Activated CD8-positive, alpha-beta T cell treated with anti-CD3 and anti-CD28 coated beads, Interleukin-2, amount 10 ng/mL, durations not matched to agents 7 days and 5 days (primary cell): ENCODE results near the gene TEX28. TPM values are rescaled to one million over a fixed set of nuclear protein-coding genes. Genes with fewer than 3 reads are reported as not detected.
"Not testable (repeated sequence)": the region's sequence is repeated elsewhere in the genome, so short reads cannot be mapped to it uniquely, and the experiment has no call there.

Experiments used
- ATAC-seq: fragments of 150-1000 bp; cut with Tn5 transposase; one replicate; pipeline ENCODE4 v1.10.0; 2021; ENCODE audit warnings: moderate library complexity
- CTCF ChIA-PET: fragments of 350-600 bp; sonication (Branson Sonifier 250); formaldehyde crosslinking; loops from one replicate; lab custom pipeline; 2021; ENCODE audit warnings: antibody characterized with exemption; lab: Charles Lee
- POLR2A ChIA-PET: fragments of 350-600 bp; sonication (Branson Sonifier 250); formaldehyde crosslinking; loops from one replicate; lab custom pipeline; 2021; ENCODE audit warnings: antibody characterized with exemption; lab: Charles Lee
- DNase-seq: peaks from one replicate; pipeline ENCODE4 v3.0.0-alpha.2; 2020
- H3K27ac Mint-ChIP-seq: one replicate; pipeline ENCODE4 v1.8.0; 2021; ENCODE audit warnings: mild to moderate bottlenecking, mixed read lengths
- H3K27me3 Mint-ChIP-seq: one replicate; pipeline ENCODE4 v1.8.0; 2021; ENCODE audit warnings: low read depth, mixed read lengths
- H3K36me3 Mint-ChIP-seq: one replicate; pipeline ENCODE4 v1.8.0; 2021; ENCODE audit warnings: low read depth, mixed read lengths
- H3K4me1 Mint-ChIP-seq: one replicate; pipeline ENCODE4 v1.8.0; 2021; ENCODE audit warnings: low read depth, mixed read lengths
- H3K4me3 Mint-ChIP-seq: one replicate; pipeline ENCODE4 v1.8.0; 2021; ENCODE audit warnings: mild to moderate bottlenecking, mixed read lengths
- H3K9me3 Mint-ChIP-seq: one replicate; pipeline ENCODE4 v1.8.0; 2022; ENCODE audit warnings: mixed read lengths; ENCODE audit not compliant: insufficient read depth
- total RNA-seq, 2 experiments: library from RNA; stranded (reverse); gene quantifications; one replicate each; pipeline ENCODE4 v1.2.3, GENCODE V29; 2021

TEX28 gene
- total RNA-seq, 2 experiments from 2014 or later, result not detected

GRCh38 chrX:154286406-154286805 is 8.5 kb downstream of the TEX28 start:
- DNase-seq, H3K36me3 Mint-ChIP-seq, H3K27ac Mint-ChIP-seq, ATAC-seq, CTCF ChIA-PET, H3K9me3 Mint-ChIP-seq, POLR2A ChIA-PET, H3K4me3 Mint-ChIP-seq, H3K27me3 Mint-ChIP-seq, H3K4me1 Mint-ChIP-seq: not testable (repeated sequence)

- peak; percentile 98 for ATAC-seq
- CTCF ChIA-PET, H3K9me3 Mint-ChIP-seq, POLR2A ChIA-PET, H3K4me1 Mint-ChIP-seq, H3K27ac Mint-ChIP-seq, H3K4me3 Mint-ChIP-seq, H3K27me3 Mint-ChIP-seq, DNase-seq, H3K36me3 Mint-ChIP-seq: not testable (repeated sequence)
These were observed 10.2 kb downstream of the TEX28 start for GRCh38 chrX:154284489-154285338.

DNA sequence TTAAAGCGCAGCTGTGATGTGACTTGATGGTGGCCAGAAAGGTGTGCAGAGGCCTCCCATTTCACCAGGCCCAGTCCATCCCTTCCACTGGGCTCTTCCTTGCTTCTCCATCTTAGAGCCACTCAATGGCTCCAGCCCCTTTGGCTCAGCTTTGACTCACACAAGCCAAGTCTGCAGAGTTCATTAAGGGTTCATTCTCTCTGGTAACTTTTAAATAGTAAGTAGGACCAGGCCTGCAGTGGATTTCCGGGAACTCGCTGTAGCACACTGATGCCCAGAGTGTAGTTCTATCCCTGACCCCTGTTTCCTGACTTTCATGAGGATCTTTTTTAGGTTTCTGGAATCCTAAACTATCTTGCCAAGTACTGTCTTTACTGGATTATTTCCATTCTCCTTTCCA is 25.7 kb downstream of the TEX28 start:
- H3K36me3 Mint-ChIP-seq, H3K9me3 Mint-ChIP-seq, POLR2A ChIA-PET, H3K27me3 Mint-ChIP-seq, DNase-seq, ATAC-seq, H3K4me1 Mint-ChIP-seq, CTCF ChIA-PET, H3K4me3 Mint-ChIP-seq, H3K27ac Mint-ChIP-seq: not testable (repeated sequence)

GRCh38 chrX:154263072-154263471 is 31.9 kb downstream of the TEX28 start:
- ATAC-seq, H3K27ac Mint-ChIP-seq, H3K27me3 Mint-ChIP-seq, CTCF ChIA-PET, H3K9me3 Mint-ChIP-seq, H3K4me3 Mint-ChIP-seq, H3K36me3 Mint-ChIP-seq, POLR2A ChIA-PET, DNase-seq, H3K4me1 Mint-ChIP-seq: not testable (repeated sequence)

DNA sequence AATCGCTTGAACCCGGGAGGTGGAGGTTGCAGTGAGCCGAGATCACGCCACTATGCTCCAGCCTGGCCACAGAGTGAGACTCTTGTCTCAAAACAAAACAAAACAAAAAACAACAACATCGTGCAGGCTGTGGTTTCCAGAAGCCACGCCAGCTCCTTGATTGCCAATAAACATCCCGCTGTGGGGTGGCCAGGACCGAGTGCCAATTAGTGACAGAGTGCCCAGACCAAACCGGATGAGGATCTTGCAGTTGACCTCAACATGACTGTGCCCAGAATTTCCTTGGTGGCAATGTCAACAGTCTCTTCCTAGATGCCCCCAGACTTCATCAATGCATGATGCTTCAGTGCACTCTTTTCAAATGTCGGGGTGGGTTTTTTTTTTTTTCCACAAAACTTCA is 36.2 kb downstream of the TEX28 start:
- H3K4me3 Mint-ChIP-seq, DNase-seq, H3K4me1 Mint-ChIP-seq, H3K27me3 Mint-ChIP-seq, POLR2A ChIA-PET, CTCF ChIA-PET, H3K27ac Mint-ChIP-seq, H3K9me3 Mint-ChIP-seq, H3K36me3 Mint-ChIP-seq, ATAC-seq: not testable (repeated sequence)

DNA sequence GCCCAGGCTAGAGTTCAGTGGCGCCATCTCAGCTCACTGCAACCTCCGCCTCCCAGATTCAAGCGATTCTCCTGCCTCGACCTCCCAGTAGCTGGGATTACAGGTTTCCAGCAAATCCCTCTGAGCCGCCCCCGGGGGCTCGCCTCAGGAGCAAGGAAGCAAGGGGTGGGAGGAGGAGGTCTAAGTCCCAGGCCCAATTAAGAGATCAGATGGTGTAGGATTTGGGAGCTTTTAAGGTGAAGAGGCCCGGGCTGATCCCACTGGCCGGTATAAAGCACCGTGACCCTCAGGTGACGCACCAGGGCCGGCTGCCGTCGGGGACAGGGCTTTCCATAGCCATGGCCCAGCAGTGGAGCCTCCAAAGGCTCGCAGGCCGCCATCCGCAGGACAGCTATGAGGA is 37.6 kb downstream of the TEX28 start, which contains the start of gene OPN1MW3:
OPN1MW3 (plus strand) TSS at position 301 of the 400 bp plus-strand sequence; CDS start at position 339, 38 bp downstream.
- H3K27ac Mint-ChIP-seq, POLR2A ChIA-PET, H3K4me3 Mint-ChIP-seq, H3K9me3 Mint-ChIP-seq, H3K27me3 Mint-ChIP-seq, DNase-seq, CTCF ChIA-PET, ATAC-seq, H3K36me3 Mint-ChIP-seq, H3K4me1 Mint-ChIP-seq: not testable (repeated sequence)

DNA sequence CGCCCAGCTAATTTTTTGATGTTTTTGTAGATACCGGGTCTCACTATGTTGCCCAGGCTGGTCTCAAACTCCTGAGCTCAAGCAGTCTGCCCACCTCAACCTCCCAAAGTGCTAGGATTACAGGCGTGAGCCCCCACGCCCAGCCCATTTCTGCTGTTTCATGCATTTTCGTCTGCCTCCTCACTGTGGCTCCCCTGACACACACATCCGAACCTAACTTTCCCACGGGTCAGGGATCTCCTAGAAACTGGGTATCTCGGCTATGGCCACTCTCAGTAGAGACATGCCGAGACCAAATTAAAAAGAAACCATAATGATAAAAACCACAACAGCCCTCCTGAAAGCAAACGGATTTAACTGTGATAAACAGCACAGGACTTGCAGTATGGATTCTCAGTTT is 46.8 kb downstream of the TEX28 start:
- peak; percentile 3 for ATAC-seq

DNA sequence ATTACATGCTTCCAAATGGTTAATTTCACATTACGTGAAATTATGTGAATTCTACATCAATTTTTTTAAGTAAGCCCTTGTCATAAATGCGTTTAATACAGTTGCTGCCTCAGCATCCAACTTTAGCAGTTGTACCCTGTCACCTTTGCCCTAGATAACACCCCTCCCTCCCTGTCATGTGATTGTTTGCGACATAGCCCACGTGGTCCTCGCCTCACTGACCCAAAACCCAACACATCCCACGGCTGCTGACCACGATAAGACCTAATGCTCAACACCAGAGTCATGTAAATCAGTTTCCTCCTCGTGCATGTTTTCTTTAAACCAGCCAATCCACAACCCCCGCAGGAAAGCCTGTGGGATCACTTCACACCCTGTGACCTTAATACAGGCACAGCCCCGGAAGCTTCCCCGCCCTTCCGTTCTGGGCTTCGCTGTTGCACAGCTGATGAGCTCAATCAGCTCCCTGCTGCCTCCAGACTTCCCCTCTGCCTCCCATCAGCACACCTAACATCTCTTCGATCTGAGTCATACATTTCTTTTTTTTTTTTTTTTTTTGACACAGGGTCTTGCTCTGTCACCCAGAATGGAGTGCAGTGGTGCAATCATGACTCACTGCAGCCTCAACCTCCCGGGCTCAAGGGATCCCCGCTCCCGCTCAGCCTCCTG is 47.4 kb downstream of the TEX28 start:
- ATAC-seq, result peak; percentile 99
- POLR2A ChIA-PET, CTCF ChIA-PET, H3K36me3 Mint-ChIP-seq, DNase-seq, H3K4me3 Mint-ChIP-seq, H3K9me3 Mint-ChIP-seq, H3K4me1 Mint-ChIP-seq, H3K27me3 Mint-ChIP-seq: not testable (repeated sequence)
- H3K27ac Mint-ChIP-seq, result peak overlapping the region; percentile 61

More for the DNA sequence above, 46.8 kb downstream of the TEX28 start:
- CTCF ChIA-PET, POLR2A ChIA-PET, H3K4me3 Mint-ChIP-seq, H3K9me3 Mint-ChIP-seq, DNase-seq, H3K4me1 Mint-ChIP-seq, H3K27me3 Mint-ChIP-seq, H3K36me3 Mint-ChIP-seq, H3K27ac Mint-ChIP-seq: not testable (repeated sequence)

- H3K4me3 Mint-ChIP-seq, H3K9me3 Mint-ChIP-seq, H3K4me1 Mint-ChIP-seq, ATAC-seq, CTCF ChIA-PET, POLR2A ChIA-PET, H3K36me3 Mint-ChIP-seq, H3K27ac Mint-ChIP-seq, H3K27me3 Mint-ChIP-seq, DNase-seq: not testable (repeated sequence)
These were observed 54.9 kb downstream of the TEX28 start for GRCh38 chrX:154239982-154240503.

DNA sequence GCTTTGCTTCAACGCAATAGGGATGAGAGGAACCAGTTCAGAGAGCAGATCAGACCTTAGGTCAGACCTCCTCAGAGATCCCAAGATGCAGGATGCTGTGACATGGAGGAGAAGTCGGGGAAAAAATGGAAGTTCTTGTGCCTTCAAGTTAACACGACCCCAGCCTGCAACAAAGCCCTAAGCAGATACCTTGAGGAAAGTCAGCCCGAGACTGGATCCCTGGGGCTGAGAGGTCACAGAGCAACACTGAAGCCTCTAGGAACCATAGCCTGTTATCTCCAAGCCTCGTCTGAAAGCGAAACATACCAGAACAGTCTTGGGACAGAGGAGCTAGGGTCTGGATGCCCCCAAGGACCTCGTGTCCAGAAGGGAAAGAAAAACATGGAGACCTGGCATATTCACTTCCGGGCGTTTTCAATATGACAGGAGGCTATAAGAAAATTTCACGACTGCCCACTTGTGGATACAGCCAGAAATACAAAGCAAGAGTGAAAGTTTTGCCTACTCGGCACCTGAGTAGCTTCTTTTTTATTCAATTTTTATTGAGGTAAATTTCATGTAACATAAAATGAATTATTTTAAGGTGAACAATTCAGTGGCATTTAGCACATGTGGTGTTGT is 55.9 kb downstream of the TEX28 start:
- CTCF ChIA-PET, DNase-seq, H3K36me3 Mint-ChIP-seq: not testable (repeated sequence)

GRCh38 chrX:154233620-154234019 is 61.3 kb downstream of the TEX28 start:
- ATAC-seq, H3K4me1 Mint-ChIP-seq, H3K9me3 Mint-ChIP-seq, CTCF ChIA-PET, DNase-seq, H3K36me3 Mint-ChIP-seq, H3K27me3 Mint-ChIP-seq, H3K4me3 Mint-ChIP-seq, POLR2A ChIA-PET, H3K27ac Mint-ChIP-seq: not testable (repeated sequence)

More for the DNA sequence above, 55.9 kb downstream of the TEX28 start:
- H3K9me3 Mint-ChIP-seq, H3K27ac Mint-ChIP-seq, H3K4me1 Mint-ChIP-seq, ATAC-seq, POLR2A ChIA-PET, H3K27me3 Mint-ChIP-seq, H3K4me3 Mint-ChIP-seq: not testable (repeated sequence)

- H3K27ac Mint-ChIP-seq, ATAC-seq, POLR2A ChIA-PET, H3K9me3 Mint-ChIP-seq, H3K4me3 Mint-ChIP-seq, CTCF ChIA-PET, H3K27me3 Mint-ChIP-seq, DNase-seq, H3K36me3 Mint-ChIP-seq, H3K4me1 Mint-ChIP-seq: not testable (repeated sequence)
These were observed 63.5 kb downstream of the TEX28 start for GRCh38 chrX:154231443-154231842.
